ENCODE data around the gene ANKH. TPM values are rescaled to one million over a fixed set of nuclear protein-coding genes. Genes with fewer than 3 reads are reported as not detected.

Gene ANKH
- total RNA-seq, 1 experiment from 2014 or later: 65.2 TPM

DNA sequence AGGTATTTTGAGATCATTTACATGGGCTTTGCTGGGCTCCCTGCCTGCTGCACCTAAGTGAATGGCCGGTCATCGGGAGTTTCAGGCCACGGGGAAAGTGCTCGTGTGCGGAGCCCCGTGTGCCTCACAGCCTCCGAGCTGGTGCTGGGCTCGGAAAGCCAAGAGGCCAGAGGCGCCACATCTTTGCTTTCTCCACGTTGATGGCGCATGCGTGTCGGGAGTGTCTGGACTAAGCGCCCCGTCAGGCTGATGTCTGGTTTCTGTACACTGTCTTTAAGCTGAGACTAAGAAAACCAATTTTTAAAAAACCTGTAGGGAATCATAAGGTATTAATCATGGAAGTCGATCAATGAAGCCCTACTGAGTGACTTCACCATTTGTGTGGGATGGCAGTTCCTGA, 137.9 kb downstream of the ANKH start:
- Histone ChIP-seq H3K9ac (ENCODE audit: low read length) (no peak overlapping the region), H3K4me3 (replicated peaks in 1 of 2; ENCODE audit: low read depth in 1 of 2, low read length in 2 of 2) (no peak overlapping the region), H3K4me2 (ENCODE audit: low read length) (no peak overlapping the region), H3K36me3 (ENCODE audit: control insufficient read depth in 1 of 2, insufficient read depth in 2 of 2, low read length in 2 of 2) (no peaks in the 10 kb centered on the region), H3K4me1 (ENCODE audit: control insufficient read depth in 1 of 2, insufficient read depth in 2 of 2, low read length in 2 of 2) (no peaks in the 10 kb centered on the region), H3K79me2 (ENCODE audit: insufficient read depth, low read length) (no peaks in the 10 kb centered on the region), H4K20me1 (ENCODE audit: insufficient read depth) (no peaks in the 10 kb centered on the region), H3K9me3 (ENCODE audit: control insufficient read depth in 1 of 2, insufficient read depth in 1 of 2, low read depth in 1 of 2, low read length in 2 of 2) (no peaks in the 10 kb centered on the region), H3K27ac (ENCODE audit: low read depth, low read length) (no peak overlapping the region), H3K9me2 (ENCODE audit: insufficient read depth) (no peaks in the 10 kb centered on the region), H3K27me3 (ENCODE audit: insufficient read depth, low read length) (no peaks in the 10 kb centered on the region), H2AFZ (ENCODE audit: low read depth, low read length, poor library complexity, severe bottlenecking) (no peak overlapping the region)
- ChIA-PET RAD21 (ENCODE audit: low non-redundant PET in 1 of 2, low total read pairs in 2 of 2, uncharacterized antibody in 2 of 2, unreplicated experiment in 2 of 2) (no interaction called here), CTCF (no interaction called here), POLR2A (no interaction called here)
- DNase-seq (ENCODE audit: low read depth, low spot score): no peak
- BruUV-seq (replicated peaks): no TSS peak
- intact Hi-C loops (cut with micrococcal nuclease): no loop called here
- no peak for ATAC-seq
- TF ChIP-seq SP1 (IDR thresholded peaks at IDR 0.05; ENCODE audit: low read depth): no peak
- TF ChIP-seq EZH2 (IDR thresholded peaks at IDR 0.05): no peak
- TF ChIP-seq YY1 (IDR thresholded peaks at IDR 0.05; ENCODE audit: extremely low read depth, insufficient replicate concordance, low read depth, low read length): no peak
- no peak for TF ChIP-seq POLR2AphosphoS5 (IDR thresholded peaks at IDR 0.05; ENCODE audit: low read depth, low read length)
- TF ChIP-seq, protein P1, sequence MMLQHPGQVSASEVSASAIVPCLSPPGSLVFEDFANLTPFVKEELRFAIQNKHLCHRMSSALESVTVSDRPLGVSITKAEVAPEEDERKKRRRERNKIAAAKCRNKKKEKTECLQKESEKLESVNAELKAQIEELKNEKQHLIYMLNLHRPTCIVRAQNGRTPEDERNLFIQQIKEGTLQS (IDR thresholded peaks at IDR 0.05): no peak
- no peak for TF ChIP-seq EGR1 (IDR thresholded peaks at IDR 0.05; ENCODE audit: low read depth)
- TF ChIP-seq, protein P2, sequence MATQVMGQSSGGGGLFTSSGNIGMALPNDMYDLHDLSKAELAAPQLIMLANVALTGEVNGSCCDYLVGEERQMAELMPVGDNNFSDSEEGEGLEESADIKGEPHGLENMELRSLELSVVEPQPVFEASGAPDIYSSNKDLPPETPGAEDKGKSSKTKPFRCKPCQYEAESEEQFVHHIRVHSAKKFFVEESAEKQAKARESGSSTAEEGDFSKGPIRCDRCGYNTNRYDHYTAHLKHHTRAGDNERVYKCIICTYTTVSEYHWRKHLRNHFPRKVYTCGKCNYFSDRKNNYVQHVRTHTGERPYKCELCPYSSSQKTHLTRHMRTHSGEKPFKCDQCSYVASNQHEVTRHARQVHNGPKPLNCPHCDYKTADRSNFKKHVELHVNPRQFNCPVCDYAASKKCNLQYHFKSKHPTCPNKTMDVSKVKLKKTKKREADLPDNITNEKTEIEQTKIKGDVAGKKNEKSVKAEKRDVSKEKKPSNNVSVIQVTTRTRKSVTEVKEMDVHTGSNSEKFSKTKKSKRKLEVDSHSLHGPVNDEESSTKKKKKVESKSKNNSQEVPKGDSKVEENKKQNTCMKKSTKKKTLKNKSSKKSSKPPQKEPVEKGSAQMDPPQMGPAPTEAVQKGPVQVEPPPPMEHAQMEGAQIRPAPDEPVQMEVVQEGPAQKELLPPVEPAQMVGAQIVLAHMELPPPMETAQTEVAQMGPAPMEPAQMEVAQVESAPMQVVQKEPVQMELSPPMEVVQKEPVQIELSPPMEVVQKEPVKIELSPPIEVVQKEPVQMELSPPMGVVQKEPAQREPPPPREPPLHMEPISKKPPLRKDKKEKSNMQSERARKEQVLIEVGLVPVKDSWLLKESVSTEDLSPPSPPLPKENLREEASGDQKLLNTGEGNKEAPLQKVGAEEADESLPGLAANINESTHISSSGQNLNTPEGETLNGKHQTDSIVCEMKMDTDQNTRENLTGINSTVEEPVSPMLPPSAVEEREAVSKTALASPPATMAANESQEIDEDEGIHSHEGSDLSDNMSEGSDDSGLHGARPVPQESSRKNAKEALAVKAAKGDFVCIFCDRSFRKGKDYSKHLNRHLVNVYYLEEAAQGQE (IDR thresholded peaks at IDR 0.05; ENCODE audit: low read depth): no peak
- no peak for TF ChIP-seq ELF1 (IDR thresholded peaks at IDR 0.05; ENCODE audit: borderline replicate concordance, low read depth)
- no peak for TF ChIP-seq SIN3A (IDR thresholded peaks at IDR 0.05; ENCODE audit: low read depth)
- TF ChIP-seq FOSL1 (IDR thresholded peaks at IDR 0.05; ENCODE audit: low read depth): no peak
- TF ChIP-seq ZNF274 (IDR thresholded peaks at IDR 0.05; ENCODE audit: low read depth, low read length): no peak
